Testis (tissue), 3 donors: ENCODE data around the gene DCBLD2. TPM values are rescaled to one million over a fixed set of nuclear protein-coding genes. Genes with fewer than 3 reads are reported as not detected.
A peak's percentile ranks its signal among the peaks of the same experiment; 100 is the strongest.

Source experiments
- DNase-seq: peaks from one replicate; pipeline ENCODE4 v3.0.0-alpha.2; 2019
- H3K27ac ChIP-seq, 2 donors: fragments of 200-600 bp; sonication (generic); one replicate each; pipeline ENCODE4 v1.5.1; 2019
- H3K27me3 ChIP-seq: fragments of 200-600 bp; sonication (generic); one replicate; pipeline ENCODE4 v1.5.1; 2019
- H3K36me3 ChIP-seq: fragments of 200-600 bp; sonication (generic); one replicate; pipeline ENCODE4 v1.5.1; 2017; ENCODE audit warnings: low read depth; ENCODE audit errors: missing control alignments
- H3K4me1 ChIP-seq: fragments of 200-600 bp; sonication (generic); one replicate; pipeline ENCODE4 v1.5.1; 2019
- H3K4me3 ChIP-seq, 2 donors: fragments of 200-600 bp; sonication (generic); one replicate each; pipeline ENCODE4 v1.5.1; 2017 to 2019
- H3K9me3 ChIP-seq: fragments of 200-600 bp; sonication (generic); one replicate; pipeline ENCODE4 v1.5.1; 2017
- POLR2A ChIP-seq: fragments of 450-650 bp; IDR thresholded peaks from one replicate; pipeline ENCODE4 v1.6.1; 2017; ENCODE audit warnings: antibody characterized with exemption, mild to moderate bottlenecking, moderate library complexity
- WGBS, 2 donors: methylation state at CpG; one replicate each; pipeline ENCODE4 v1.1.5; 2018; 5-methylcytosine and 5-hydroxymethylcytosine counted together
- intact Hi-C: fragments of 100-400 bp; cut with DNase I; formaldehyde crosslinking; loops from one replicate; pipeline ENCODE4 v1.15.1; 2023; ENCODE audit warnings: low total_unique reads
- polyA plus RNA-seq: library from polyadenylated mRNA; stranded (reverse); fragments of 350-450 nt; fragmentation: Illumina TruSeq; extraction: RNeasy Lipid Tissue Mini Kit (QIAGEN cat#74804); gene quantifications from one replicate; pipeline ENCODE4 v1.2.3, GENCODE V29; 2014; ENCODE audit warnings: low read depth, low replicate concordance; ENCODE audit not compliant: insufficient read depth
- total RNA-seq, 2 donors: library from RNA; depleted of rRNA; stranded (reverse); fragments of >200 nt; gene quantifications; one replicate each; pipeline ENCODE4 v1.2.3, GENCODE V29; 2016
- TF ChIP-seq, protein P1 (sequence below), 3 experiments: fragments of 450-650 bp in 2 of 3; fragments of 200-600 bp in 1 of 3; sonication (generic) in 1 of 3; IDR thresholded peaks; one replicate each; pipeline ENCODE4 v1.5.1; 2016 to 2019; ENCODE audit warnings: antibody characterized with exemption in 3 of 3, mild to moderate bottlenecking in 2 of 3, moderate library complexity in 1 of 3

The DCBLD2 gene
- total and polyA plus RNA-seq, 3 donors from 2014 or later: 48.5 to 211 (median 161) TPM

GRCh38 chr3:98784666-98785600, 116.6 kb downstream of the DCBLD2 start:
- no peak overlapping the region for H3K4me3 ChIP-seq
- H3K9me3 ChIP-seq: no peaks in the 10 kb centered on the region
- H3K4me1 ChIP-seq: no peaks in the 10 kb centered on the region
- WGBS, 2 donors: 71 to 72% methylated on average over 3 of the region's 3 CpGs
- TF ChIP-seq POLR2A: no peak
- TF ChIP-seq, protein P1, sequence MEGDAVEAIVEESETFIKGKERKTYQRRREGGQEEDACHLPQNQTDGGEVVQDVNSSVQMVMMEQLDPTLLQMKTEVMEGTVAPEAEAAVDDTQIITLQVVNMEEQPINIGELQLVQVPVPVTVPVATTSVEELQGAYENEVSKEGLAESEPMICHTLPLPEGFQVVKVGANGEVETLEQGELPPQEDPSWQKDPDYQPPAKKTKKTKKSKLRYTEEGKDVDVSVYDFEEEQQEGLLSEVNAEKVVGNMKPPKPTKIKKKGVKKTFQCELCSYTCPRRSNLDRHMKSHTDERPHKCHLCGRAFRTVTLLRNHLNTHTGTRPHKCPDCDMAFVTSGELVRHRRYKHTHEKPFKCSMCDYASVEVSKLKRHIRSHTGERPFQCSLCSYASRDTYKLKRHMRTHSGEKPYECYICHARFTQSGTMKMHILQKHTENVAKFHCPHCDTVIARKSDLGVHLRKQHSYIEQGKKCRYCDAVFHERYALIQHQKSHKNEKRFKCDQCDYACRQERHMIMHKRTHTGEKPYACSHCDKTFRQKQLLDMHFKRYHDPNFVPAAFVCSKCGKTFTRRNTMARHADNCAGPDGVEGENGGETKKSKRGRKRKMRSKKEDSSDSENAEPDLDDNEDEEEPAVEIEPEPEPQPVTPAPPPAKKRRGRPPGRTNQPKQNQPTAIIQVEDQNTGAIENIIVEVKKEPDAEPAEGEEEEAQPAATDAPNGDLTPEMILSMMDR (IDR thresholded peaks at IDR 0.05): no peak
- H3K36me3 ChIP-seq: no peaks in the 10 kb centered on the region
- no peaks in the 10 kb centered on the region for H3K27me3 ChIP-seq
- no peak for DNase-seq
- H3K27ac ChIP-seq: no peak overlapping the region
- intact Hi-C loops: no loop called here

DNA sequence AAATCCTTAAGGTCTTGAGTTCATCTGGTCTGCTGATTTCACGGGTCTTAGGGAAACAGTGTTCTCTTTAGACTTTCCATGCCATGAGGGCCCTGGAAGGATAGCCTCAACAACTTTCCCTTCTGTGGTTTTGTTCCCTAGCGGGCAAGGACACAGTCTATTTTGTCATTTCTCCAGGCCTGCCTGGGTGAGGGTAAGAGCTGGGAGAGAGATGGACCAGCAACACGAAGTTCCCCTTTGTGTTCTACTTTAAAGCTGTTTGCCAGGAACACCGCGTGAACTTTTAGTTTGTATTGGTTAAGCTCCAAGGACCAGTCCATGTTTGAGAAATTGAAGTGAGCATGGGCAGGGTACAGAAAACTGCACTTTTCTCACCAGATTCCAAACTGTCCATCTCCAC, 117.5 kb downstream of the DCBLD2 start:
- no peaks in the 10 kb centered on the region for H3K9me3 ChIP-seq
- H3K36me3 ChIP-seq: no peaks in the 10 kb centered on the region
- no peak overlapping the region for H3K4me3 ChIP-seq
- peak; percentile 36 for DNase-seq
- H3K4me1 ChIP-seq: no peaks in the 10 kb centered on the region
- TF ChIP-seq, protein P1 (IDR thresholded peaks at IDR 0.05): no peak
- TF ChIP-seq POLR2A: no peak
- 50 to 64% methylated on average over 5 of the region's 5 CpGs for WGBS, 2 donors
- H3K27ac ChIP-seq: no peak overlapping the region
- intact Hi-C loops: no loop called here
- H3K27me3 ChIP-seq: no peaks in the 10 kb centered on the region

DNA sequence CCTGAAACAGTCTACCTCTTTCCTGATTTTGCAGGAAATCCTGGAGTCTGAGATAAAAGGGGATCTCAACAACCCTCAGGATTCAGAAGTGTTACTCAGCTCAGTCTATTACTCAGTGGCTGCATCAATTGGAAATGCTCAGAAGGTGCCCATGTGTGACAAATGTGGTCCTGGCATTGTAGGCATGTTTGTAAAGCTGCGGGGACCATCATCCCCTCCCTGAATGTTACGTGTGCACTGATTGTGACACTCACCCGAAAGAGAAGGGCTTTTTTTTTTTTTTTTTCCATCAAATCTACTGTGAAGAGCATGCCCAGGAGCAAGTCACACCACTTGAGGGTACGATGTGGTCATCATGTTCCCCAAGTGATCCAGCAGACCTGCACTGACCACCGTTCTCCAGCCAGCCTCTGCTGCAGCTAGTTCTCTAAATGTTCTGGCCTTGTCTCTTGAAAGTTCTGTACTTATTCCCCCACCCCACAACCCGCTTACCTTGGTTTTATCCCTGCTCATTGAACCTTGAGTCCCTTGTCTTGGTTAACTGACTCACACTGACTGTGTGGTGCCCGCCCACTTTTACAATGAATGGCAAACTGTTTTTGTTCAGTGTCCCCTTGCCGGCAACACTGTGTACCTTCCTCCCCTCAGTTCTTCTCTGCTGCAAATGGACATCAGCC, 118.5 kb downstream of the DCBLD2 start:
- no peak for DNase-seq
- Histone ChIP-seq H3K9me3 (no peaks in the 10 kb centered on the region), H3K4me3 (no peak overlapping the region), H3K27ac (no peak overlapping the region), H3K4me1 (no peaks in the 10 kb centered on the region), H3K36me3 (no peaks in the 10 kb centered on the region), H3K27me3 (no peaks in the 10 kb centered on the region)
- 79 to 88% methylated on average over 8 of the region's 8 CpGs for WGBS, 2 donors
- TF ChIP-seq POLR2A: no peak
- TF ChIP-seq, protein P1 (IDR thresholded peaks at IDR 0.05): no peak
- intact Hi-C loops: no loop called here

DNA sequence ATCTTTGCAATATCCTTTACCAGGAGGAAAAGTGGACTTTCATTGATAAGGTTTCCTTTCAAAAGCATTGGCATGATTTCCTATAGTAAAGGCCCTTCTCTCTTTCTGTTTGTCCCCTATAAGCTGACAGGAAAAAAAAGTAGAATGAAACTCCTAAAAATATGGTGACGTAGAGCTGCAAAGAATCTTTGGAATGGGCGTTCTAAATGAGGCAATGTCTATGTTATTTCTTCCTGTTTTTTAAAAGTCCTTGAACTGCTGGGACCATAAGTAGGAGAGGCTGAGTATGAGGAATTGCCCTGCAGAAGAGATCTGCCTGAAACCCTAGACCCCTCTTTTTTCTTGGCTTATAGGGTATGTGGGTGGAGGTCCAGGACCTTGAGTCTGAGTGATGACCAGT, 121.2 kb downstream of the DCBLD2 start:
- intact Hi-C loops: no loop called here
- Histone ChIP-seq H3K9me3 (no peaks in the 10 kb centered on the region), H3K4me3 (no peak overlapping the region), H3K4me1 (no peaks in the 10 kb centered on the region), H3K27me3 (no peaks in the 10 kb centered on the region), H3K27ac (no peak overlapping the region), H3K36me3 (no peaks in the 10 kb centered on the region)
- DNase-seq: no peak
- TF ChIP-seq, protein P1 (IDR thresholded peaks at IDR 0.05): no peak
- TF ChIP-seq POLR2A: no peak
- 91 to 93% methylated on average over 2 of the region's 2 CpGs for WGBS, 2 donors
